ENCODE results near the gene ZNF423.
A peak's percentile ranks its signal among the peaks of the same experiment; 100 is the strongest.

The ZNF423 gene

DNA sequence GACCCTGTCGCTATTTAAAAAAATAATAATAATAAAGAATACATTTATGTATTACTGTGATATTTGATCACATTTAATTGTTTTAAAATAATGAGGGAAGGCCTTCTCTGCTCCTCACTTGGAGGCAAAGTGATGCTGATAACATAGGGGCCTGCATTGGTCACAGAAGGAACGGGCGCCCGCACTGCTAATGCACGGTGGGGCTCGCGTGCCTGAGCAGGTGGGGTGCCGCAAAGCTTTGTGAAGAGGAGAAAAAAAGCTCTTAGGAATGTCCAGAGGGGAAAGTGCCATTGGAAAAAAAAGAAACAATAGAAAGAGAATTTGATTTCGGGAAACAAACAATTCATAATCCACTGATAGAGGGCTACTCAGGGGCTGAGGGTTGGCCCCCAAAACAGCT lies 143.8 kb downstream of the ZNF423 start:
- H3K4me3 ChIP-seq (ENCODE audit: low read depth in 1 of 2, low read length in 2 of 2), result no peak overlapping the region
- no peak overlapping the region for H3K27ac ChIP-seq (ENCODE audit: low read length)
- H3K9ac ChIP-seq (ENCODE audit: low read depth, low read length), result no peak overlapping the region
- ATAC-seq (ENCODE audit: insufficient read depth, low read depth), result no peak
- no peak overlapping the region for H3K4me2 ChIP-seq (ENCODE audit: insufficient read depth, low read length)
- no peak for TF ChIP-seq EZH2 (IDR thresholded peaks at IDR 0.05; ENCODE audit: borderline replicate concordance, low read depth, low read length, severe bottlenecking)
- no peaks in the 10 kb centered on the region for H4K20me1 ChIP-seq (ENCODE audit: insufficient read depth, low read length)
- no peaks in the 10 kb centered on the region for H3K27me3 ChIP-seq (ENCODE audit: insufficient read depth, low read length, poor library complexity)
- H3K4me1 ChIP-seq (ENCODE audit: insufficient read depth, low read length), result no peaks in the 10 kb centered on the region
- H3K9me3 ChIP-seq (ENCODE audit: insufficient read depth, low read length, severe bottlenecking), result no peaks in the 10 kb centered on the region
- H3K36me3 ChIP-seq (ENCODE audit: insufficient read depth, low read length), result no peaks in the 10 kb centered on the region
- H3K79me2 ChIP-seq (ENCODE audit: insufficient read depth, low read length), result no peaks in the 10 kb centered on the region
- DNase-seq, result no peak
- H2AFZ ChIP-seq (ENCODE audit: low read depth, low read length), result no peak overlapping the region

DNA sequence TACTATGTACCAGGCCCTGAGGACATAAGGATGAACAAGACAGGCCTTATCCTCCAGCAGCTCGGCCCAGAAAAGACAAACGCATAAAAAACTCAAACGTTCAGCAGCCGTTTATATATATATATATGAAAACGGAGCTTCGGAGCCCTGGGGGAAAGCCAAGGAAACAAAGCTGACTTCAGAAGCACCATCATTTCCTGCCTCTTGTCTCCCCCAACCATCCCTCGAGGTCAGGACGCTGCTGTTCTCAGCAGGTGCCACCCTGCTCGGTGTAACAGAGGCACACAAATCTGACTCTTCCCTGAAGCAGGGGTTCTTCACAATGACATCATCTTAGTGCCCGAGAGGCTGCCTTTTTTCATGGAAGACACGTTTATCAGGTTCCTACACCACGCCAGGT lies 146.9 kb downstream of the ZNF423 start:
- TF ChIP-seq EZH2 (IDR thresholded peaks at IDR 0.05; ENCODE audit: borderline replicate concordance, low read depth, low read length, severe bottlenecking), result no peak
- TF ChIP-seq, protein P1, sequence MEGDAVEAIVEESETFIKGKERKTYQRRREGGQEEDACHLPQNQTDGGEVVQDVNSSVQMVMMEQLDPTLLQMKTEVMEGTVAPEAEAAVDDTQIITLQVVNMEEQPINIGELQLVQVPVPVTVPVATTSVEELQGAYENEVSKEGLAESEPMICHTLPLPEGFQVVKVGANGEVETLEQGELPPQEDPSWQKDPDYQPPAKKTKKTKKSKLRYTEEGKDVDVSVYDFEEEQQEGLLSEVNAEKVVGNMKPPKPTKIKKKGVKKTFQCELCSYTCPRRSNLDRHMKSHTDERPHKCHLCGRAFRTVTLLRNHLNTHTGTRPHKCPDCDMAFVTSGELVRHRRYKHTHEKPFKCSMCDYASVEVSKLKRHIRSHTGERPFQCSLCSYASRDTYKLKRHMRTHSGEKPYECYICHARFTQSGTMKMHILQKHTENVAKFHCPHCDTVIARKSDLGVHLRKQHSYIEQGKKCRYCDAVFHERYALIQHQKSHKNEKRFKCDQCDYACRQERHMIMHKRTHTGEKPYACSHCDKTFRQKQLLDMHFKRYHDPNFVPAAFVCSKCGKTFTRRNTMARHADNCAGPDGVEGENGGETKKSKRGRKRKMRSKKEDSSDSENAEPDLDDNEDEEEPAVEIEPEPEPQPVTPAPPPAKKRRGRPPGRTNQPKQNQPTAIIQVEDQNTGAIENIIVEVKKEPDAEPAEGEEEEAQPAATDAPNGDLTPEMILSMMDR (IDR thresholded peaks at IDR 0.05; ENCODE audit: borderline replicate concordance, extremely low read depth, low read length, poor library complexity, severe bottlenecking), result no peak
- H2AFZ ChIP-seq (ENCODE audit: low read depth, low read length), result no peak overlapping the region
- H3K9ac ChIP-seq (ENCODE audit: low read depth, low read length), result no peak overlapping the region
- H3K27me3 ChIP-seq (ENCODE audit: insufficient read depth, low read length, poor library complexity), result no peaks in the 10 kb centered on the region
- ATAC-seq (ENCODE audit: insufficient read depth, low read depth) (peak; percentile 69), DNase-seq (peak; percentile 35)
- H3K9me3 ChIP-seq (ENCODE audit: insufficient read depth, low read length, severe bottlenecking), result no peaks in the 10 kb centered on the region
- no peaks in the 10 kb centered on the region for H3K79me2 ChIP-seq (ENCODE audit: insufficient read depth, low read length)
- no peaks in the 10 kb centered on the region for H3K36me3 ChIP-seq (ENCODE audit: insufficient read depth, low read length)
- no peak overlapping the region for H3K4me2 ChIP-seq (ENCODE audit: insufficient read depth, low read length)
- no peak overlapping the region for H3K27ac ChIP-seq (ENCODE audit: low read length)
- H3K4me3 ChIP-seq (ENCODE audit: low read depth in 1 of 2, low read length in 2 of 2), result no peak overlapping the region
- H4K20me1 ChIP-seq (ENCODE audit: insufficient read depth, low read length), result no peaks in the 10 kb centered on the region
- H3K4me1 ChIP-seq (ENCODE audit: insufficient read depth, low read length), result no peaks in the 10 kb centered on the region

DNA sequence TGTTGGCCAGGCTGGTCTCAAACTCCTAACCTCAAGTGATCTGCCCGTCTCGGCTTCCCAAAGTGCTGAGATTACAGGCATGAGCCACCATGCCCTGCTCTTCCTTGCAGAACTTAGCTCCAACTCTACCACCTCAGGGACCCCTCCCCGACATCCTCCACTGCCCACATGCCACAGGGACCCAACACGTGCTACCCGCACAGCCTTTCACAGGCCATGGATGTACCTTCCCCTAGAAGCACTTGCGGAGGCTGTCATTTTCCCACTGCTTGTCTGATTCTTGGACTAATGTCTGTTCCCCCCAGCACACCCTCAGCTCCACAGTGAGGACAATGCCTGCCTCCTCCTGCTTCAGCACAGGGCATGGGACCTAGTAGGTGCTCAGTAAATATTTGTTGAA lies 147.4 kb downstream of the ZNF423 start:
- H3K36me3 ChIP-seq (ENCODE audit: insufficient read depth, low read length), result no peaks in the 10 kb centered on the region

DNA sequence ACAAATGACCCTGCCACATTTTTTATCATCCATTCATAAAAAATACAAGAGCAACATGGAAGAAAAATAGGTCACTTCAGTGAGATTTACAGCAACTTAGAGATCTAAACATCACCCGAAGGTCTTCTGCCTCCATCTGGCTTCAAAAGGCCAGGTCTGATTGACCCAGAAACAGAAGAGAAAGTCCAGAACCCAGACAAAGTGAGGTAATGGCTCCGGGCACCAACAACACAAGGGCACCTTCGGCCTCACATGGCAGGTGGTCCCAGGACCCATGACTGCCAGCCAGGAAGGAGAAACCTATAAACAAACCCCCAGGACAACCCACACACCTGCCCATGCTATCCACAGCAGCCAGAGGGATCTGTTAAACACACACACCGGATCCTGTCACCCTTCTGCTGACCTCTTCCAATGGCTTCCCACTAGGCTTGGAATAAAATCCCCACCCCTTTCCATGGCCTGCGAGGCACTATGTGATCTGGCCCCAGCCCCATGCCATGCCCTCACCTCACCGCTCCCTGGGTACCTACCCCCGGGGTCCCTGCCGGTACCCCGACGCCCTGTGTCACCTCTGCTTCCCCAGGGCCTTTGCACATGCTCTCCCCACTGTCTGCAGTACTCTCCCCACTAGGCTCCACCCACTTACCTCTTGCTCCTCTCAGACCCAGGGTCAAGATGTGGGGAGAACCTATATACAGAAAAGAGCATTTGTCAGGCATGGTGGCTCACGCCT lies 149.1 kb downstream of the ZNF423 start:
- Histone ChIP-seq H3K4me1 (ENCODE audit: insufficient read depth, low read length) (no peaks in the 10 kb centered on the region), H3K27me3 (ENCODE audit: insufficient read depth, low read length, poor library complexity) (no peaks in the 10 kb centered on the region), H3K9me3 (ENCODE audit: insufficient read depth, low read length, severe bottlenecking) (no peaks in the 10 kb centered on the region), H4K20me1 (ENCODE audit: insufficient read depth, low read length) (no peaks in the 10 kb centered on the region), H3K36me3 (ENCODE audit: insufficient read depth, low read length) (no peaks in the 10 kb centered on the region), H3K9ac (ENCODE audit: low read depth, low read length) (no peak overlapping the region), H2AFZ (ENCODE audit: low read depth, low read length) (no peak overlapping the region), H3K4me3 (ENCODE audit: low read depth in 1 of 2, low read length in 2 of 2) (no peak overlapping the region), H3K27ac (ENCODE audit: low read length) (no peak overlapping the region), H3K4me2 (ENCODE audit: insufficient read depth, low read length) (no peak overlapping the region), H3K79me2 (ENCODE audit: insufficient read depth, low read length) (no peaks in the 10 kb centered on the region)
- TF ChIP-seq, protein P1 (IDR thresholded peaks at IDR 0.05; ENCODE audit: borderline replicate concordance, extremely low read depth, low read length, poor library complexity, severe bottlenecking), result no peak
- TF ChIP-seq EZH2 (IDR thresholded peaks at IDR 0.05; ENCODE audit: borderline replicate concordance, low read depth, low read length, severe bottlenecking), result no peak
- ATAC-seq (ENCODE audit: insufficient read depth, low read depth), result no peak
- no peak for DNase-seq

More for the DNA sequence above, 147.4 kb downstream of the ZNF423 start:
- ATAC-seq (ENCODE audit: insufficient read depth, low read depth) (no peak), DNase-seq (no peak)
- Histone ChIP-seq H3K4me2 (ENCODE audit: insufficient read depth, low read length) (no peak overlapping the region), H3K27ac (ENCODE audit: low read length) (no peak overlapping the region), H4K20me1 (ENCODE audit: insufficient read depth, low read length) (no peaks in the 10 kb centered on the region), H3K9ac (ENCODE audit: low read depth, low read length) (no peak overlapping the region), H3K4me1 (ENCODE audit: insufficient read depth, low read length) (no peaks in the 10 kb centered on the region), H3K27me3 (ENCODE audit: insufficient read depth, low read length, poor library complexity) (no peaks in the 10 kb centered on the region), H3K4me3 (ENCODE audit: low read depth in 1 of 2, low read length in 2 of 2) (no peak overlapping the region), H2AFZ (ENCODE audit: low read depth, low read length) (no peak overlapping the region), H3K79me2 (ENCODE audit: insufficient read depth, low read length) (no peaks in the 10 kb centered on the region), H3K9me3 (ENCODE audit: insufficient read depth, low read length, severe bottlenecking) (no peaks in the 10 kb centered on the region)
- TF ChIP-seq, protein P1 (IDR thresholded peaks at IDR 0.05; ENCODE audit: borderline replicate concordance, extremely low read depth, low read length, poor library complexity, severe bottlenecking), result no peak
- TF ChIP-seq EZH2 (IDR thresholded peaks at IDR 0.05; ENCODE audit: borderline replicate concordance, low read depth, low read length, severe bottlenecking), result no peak
